HUES6 (cell line): ENCODE measurements around the gene PDE7B.
"Not testable (repeated sequence)": the region's sequence is repeated elsewhere in the genome, so short reads cannot be mapped to it uniquely, and the experiment has no call there.

Source experiments
- H3K27ac ChIP-seq: 2 replicates; pipeline ENCODE4 v1.7.0; 2013; ENCODE audit warnings: low read depth, mild to moderate bottlenecking, low read length, inconsistent platforms
- H3K27me3 ChIP-seq: 2 replicates; pipeline ENCODE4 v1.6.1; 2013; ENCODE audit warnings: low read length; ENCODE audit not compliant: control insufficient read depth, insufficient read depth
- H3K36me3 ChIP-seq: 2 replicates; pipeline ENCODE4 v1.6.1; 2013; ENCODE audit warnings: low read length; ENCODE audit not compliant: control insufficient read depth, insufficient read depth
- H3K4me1 ChIP-seq: 2 replicates; pipeline ENCODE4 v1.6.1; 2013; ENCODE audit warnings: low read length; ENCODE audit not compliant: control insufficient read depth, insufficient read depth
- H3K4me3 ChIP-seq: 2 replicates; pipeline ENCODE4 v1.5.1; 2013; ENCODE audit warnings: low read depth, low read length
- H3K9ac ChIP-seq: one replicate; pipeline ENCODE4 v1.6.1; 2013; ENCODE audit warnings: mild to moderate bottlenecking, low read length
- H3K9me3 ChIP-seq: 2 replicates; pipeline ENCODE4 v1.6.1; 2013; ENCODE audit warnings: low read depth, low read length; ENCODE audit not compliant: control insufficient read depth, insufficient read depth

Gene PDE7B

GRCh38 chr6:135850882-135851281 is 619 bp upstream of the PDE7B start:
- no peak overlapping the region for H3K9ac ChIP-seq
- H3K27me3 ChIP-seq: no peaks in the 10 kb centered on the region
- H3K36me3 ChIP-seq: no peaks in the 10 kb centered on the region

GRCh38 chr6:135852746-135853145 is 1.2 kb downstream of the PDE7B start:
- Histone ChIP-seq H3K4me3 (no peak overlapping the region), H3K27me3 (no peaks in the 10 kb centered on the region)

More at GRCh38 chr6:135850882-135851281, 619 bp upstream of the PDE7B start:
- Histone ChIP-seq H3K4me3 (no peak overlapping the region), H3K4me1 (peaks cover 9% of the 10 kb centered on the region; the same call in 1 of the 2 replicates), H3K9me3 (no peaks in the 10 kb centered on the region; the same call in 1 of the 2 replicates), H3K27ac (no peak overlapping the region)

DNA sequence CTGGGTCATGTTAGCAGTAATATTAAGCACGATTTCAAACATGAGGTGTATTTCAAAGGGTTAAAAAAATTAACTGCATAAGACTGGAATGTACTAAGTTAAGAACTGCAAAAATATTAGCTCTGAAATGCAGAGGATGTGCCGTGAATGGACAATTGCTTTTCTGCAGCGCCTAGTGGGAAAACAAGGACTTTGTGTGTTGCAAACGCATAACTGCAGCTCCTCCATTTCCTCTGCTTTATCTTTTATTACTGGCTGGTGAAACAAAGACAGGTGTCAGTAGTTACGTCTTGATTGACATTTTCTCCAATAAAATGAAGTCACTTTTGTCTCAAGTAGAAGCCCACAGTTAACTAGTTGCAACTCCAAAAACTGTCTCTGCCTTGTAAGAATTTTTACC is 1.7 kb downstream of the PDE7B start:
- no peaks in the 10 kb centered on the region for H3K27me3 ChIP-seq

More at GRCh38 chr6:135852746-135853145, 1.2 kb downstream of the PDE7B start:
- Histone ChIP-seq H3K4me1 (peaks cover 9% of the 10 kb centered on the region; the same call in 1 of the 2 replicates), H3K9me3 (no peaks in the 10 kb centered on the region), H3K27ac (no peak overlapping the region), H3K36me3 (no peaks in the 10 kb centered on the region), H3K9ac (no peak overlapping the region)

GRCh38 chr6:135853986-135854385 is 2.5 kb downstream of the PDE7B start:
- Histone ChIP-seq H3K27me3 (no peaks in the 10 kb centered on the region), H3K36me3 (no peaks in the 10 kb centered on the region), H3K27ac (no peak overlapping the region), H3K4me3 (no peak overlapping the region), H3K4me1 (peaks cover 9% of the 10 kb centered on the region; the same call in 1 of the 2 replicates), H3K9ac (no peak overlapping the region), H3K9me3 (no peaks in the 10 kb centered on the region)

More for the DNA sequence above, 1.7 kb downstream of the PDE7B start:
- Histone ChIP-seq H3K4me3 (no peak overlapping the region), H3K36me3 (no peaks in the 10 kb centered on the region), H3K9me3 (no peaks in the 10 kb centered on the region), H3K4me1 (peaks cover 9% of the 10 kb centered on the region; the same call in 1 of the 2 replicates), H3K9ac (no peak overlapping the region), H3K27ac (no peak overlapping the region)

- Histone ChIP-seq H3K27ac (no peak overlapping the region), H3K27me3 (no peaks in the 10 kb centered on the region), H3K4me3 (no peak overlapping the region), H3K4me1 (peaks cover 9% of the 10 kb centered on the region; the same call in 1 of the 2 replicates), H3K36me3 (no peaks in the 10 kb centered on the region), H3K9ac (no peak overlapping the region), H3K9me3 (no peaks in the 10 kb centered on the region)
Measured at GRCh38 chr6:135854799-135855198, 3.3 kb downstream of the PDE7B start.

DNA sequence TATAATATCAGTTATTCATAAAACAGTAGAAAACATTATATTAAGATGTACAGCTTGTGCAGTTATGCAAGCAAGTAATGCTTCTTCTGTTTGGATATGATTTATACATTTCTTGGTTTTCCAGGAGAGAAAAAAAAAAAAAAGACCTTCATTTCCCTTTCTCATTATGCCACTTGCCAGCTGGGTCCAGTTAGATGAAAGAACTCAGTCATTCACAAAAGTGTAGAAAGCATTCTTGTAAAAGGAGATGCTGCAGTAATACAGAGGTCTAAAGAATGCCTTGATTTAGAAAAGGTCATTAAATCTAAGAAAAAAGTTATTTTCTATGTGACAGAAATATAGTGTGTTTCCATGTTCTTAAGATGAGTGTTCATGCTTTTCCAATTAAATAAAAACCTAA is 7.4 kb downstream of the PDE7B start:
- Histone ChIP-seq H3K27ac (no peak overlapping the region), H3K4me1 (no peaks in the 10 kb centered on the region), H3K9me3 (no peaks in the 10 kb centered on the region), H3K9ac (no peak overlapping the region), H3K4me3 (no peak overlapping the region), H3K27me3 (no peaks in the 10 kb centered on the region), H3K36me3 (no peaks in the 10 kb centered on the region)

DNA sequence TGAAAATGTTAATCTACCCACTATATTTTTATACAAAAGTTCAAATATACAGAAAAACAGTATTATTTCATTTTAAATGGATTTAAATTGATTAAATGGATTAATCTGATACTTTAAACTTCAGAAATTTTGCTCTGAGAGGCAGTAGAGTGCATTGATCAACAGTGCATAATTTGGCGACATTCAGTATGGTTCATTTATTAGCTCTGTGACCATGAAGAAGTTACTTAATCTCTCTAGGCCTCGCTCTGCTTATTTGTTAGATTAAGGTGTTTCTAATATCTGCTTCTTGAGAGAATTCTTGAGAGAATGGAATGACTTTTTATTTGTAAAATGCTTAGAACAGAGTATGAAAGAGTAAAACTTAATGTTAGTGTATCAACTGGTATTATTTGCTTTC is 8.9 kb downstream of the PDE7B start:
- Histone ChIP-seq H3K9ac (no peak overlapping the region), H3K27me3 (no peaks in the 10 kb centered on the region), H3K9me3 (no peaks in the 10 kb centered on the region), H3K4me1 (no peaks in the 10 kb centered on the region), H3K4me3 (no peak overlapping the region), H3K27ac (no peak overlapping the region), H3K36me3 (no peaks in the 10 kb centered on the region)

DNA sequence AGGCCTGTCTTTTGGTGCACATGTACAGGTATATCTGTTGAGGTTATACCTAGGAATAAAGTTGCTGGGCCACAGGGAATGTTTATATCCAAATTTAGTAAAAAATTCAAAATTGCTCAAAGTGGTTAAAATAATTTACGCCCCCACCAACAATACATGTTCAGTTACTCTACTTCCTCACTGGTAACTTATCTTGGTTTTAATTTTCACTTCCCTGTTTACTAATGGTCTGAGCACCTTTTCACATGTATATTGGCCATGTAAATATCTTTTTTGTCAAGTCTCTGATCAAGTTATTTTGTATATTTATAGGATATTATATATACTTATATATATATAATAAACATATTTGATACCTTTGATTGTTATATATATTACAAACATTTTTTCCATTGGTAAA is 9.7 kb downstream of the PDE7B start:
- Histone ChIP-seq H3K27ac (no peak overlapping the region), H3K9me3 (no peaks in the 10 kb centered on the region), H3K36me3 (no peaks in the 10 kb centered on the region), H3K27me3 (no peaks in the 10 kb centered on the region), H3K4me1 (no peaks in the 10 kb centered on the region), H3K4me3 (no peak overlapping the region), H3K9ac (no peak overlapping the region)

- H3K9ac ChIP-seq, H3K36me3 ChIP-seq, H3K27me3 ChIP-seq, H3K4me1 ChIP-seq, H3K9me3 ChIP-seq, H3K27ac ChIP-seq, H3K4me3 ChIP-seq: not testable (repeated sequence)
Measured at GRCh38 chr6:135864929-135865328, 13.4 kb downstream of the PDE7B start.

DNA sequence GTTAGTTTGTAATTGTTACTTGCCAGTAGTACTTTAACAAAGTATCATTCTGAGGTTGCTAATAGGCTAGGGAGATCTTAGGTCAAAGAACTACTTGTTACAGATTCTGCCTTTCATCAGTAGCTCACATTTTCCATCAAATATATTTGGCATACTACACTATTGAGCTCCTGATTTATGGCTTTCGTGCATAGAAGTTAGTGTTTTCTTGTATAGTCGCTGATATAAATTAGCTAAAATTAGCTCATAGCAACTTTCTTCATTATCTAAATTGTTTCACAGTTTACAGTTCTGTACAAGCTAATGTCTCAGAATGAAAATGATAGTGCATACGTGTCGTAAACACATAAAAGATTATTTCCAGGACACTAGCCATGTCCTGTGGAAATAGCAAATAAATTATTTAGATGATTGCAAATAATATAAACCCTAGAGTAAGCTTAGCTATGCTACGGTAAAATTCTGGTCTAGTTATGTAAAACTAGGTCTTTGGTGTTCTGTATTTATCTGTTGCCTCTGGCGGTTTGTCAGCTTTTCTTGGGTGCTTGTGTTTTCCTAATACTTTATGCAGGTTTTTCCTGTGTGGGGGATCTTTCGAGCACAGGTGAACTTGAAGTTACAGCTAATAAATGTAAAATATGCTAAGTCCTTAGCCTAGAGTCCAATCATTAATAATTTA is 15.1 kb downstream of the PDE7B start:
- Histone ChIP-seq H3K9ac (no peak overlapping the region), H3K9me3 (no peaks in the 10 kb centered on the region), H3K4me1 (no peaks in the 10 kb centered on the region), H3K4me3 (no peak overlapping the region), H3K36me3 (no peaks in the 10 kb centered on the region), H3K27me3 (no peaks in the 10 kb centered on the region), H3K27ac (no peak overlapping the region)

- Histone ChIP-seq H3K9me3 (no peaks in the 10 kb centered on the region), H3K36me3 (no peaks in the 10 kb centered on the region), H3K27me3 (no peaks in the 10 kb centered on the region), H3K4me1 (no peaks in the 10 kb centered on the region), H3K4me3 (no peak overlapping the region), H3K27ac (no peak overlapping the region), H3K9ac (no peak overlapping the region)
Measured at GRCh38 chr6:135867332-135867731, 15.8 kb downstream of the PDE7B start.
